ENCODE data around the gene RAB21. TPM values are rescaled to one million over a fixed set of nuclear protein-coding genes. Genes with fewer than 3 reads are reported as not detected.
A peak's percentile ranks its signal among the peaks of the same experiment; 100 is the strongest.

Gene RAB21
- total RNA-seq, 1 experiment from 2014 or later = 27.3 TPM

DNA sequence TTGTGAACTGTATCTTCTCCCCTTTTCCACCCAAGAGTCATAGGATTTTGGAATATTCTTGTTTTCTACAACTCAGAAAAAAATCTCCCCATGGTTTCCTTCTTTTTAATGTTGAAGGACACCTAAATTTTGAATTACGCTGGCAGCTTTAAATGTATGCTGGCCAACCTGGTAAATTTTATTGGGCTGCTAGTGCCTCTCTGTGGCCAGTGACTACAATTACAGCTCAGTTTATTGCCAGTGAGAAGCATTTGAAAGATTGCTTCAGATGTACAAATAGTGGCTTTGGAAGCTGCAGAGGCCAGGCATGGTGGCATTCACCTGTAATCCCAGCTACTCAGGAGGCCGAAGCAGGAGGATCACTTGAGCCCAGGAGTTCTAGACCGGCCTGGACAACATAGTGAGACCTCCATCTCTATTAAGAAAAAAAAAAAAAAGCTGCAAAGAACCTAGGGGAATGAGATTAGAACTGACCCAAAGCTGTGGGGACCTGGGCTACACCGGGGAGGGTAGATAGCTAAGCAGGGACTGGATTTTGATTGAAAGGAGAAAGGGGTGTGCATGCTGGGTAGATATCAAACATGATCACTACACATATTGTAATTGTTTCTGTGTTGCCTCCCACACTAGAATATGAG is 7.6 kb upstream of the RAB21 start:
- TF ChIP-seq, protein P1, sequence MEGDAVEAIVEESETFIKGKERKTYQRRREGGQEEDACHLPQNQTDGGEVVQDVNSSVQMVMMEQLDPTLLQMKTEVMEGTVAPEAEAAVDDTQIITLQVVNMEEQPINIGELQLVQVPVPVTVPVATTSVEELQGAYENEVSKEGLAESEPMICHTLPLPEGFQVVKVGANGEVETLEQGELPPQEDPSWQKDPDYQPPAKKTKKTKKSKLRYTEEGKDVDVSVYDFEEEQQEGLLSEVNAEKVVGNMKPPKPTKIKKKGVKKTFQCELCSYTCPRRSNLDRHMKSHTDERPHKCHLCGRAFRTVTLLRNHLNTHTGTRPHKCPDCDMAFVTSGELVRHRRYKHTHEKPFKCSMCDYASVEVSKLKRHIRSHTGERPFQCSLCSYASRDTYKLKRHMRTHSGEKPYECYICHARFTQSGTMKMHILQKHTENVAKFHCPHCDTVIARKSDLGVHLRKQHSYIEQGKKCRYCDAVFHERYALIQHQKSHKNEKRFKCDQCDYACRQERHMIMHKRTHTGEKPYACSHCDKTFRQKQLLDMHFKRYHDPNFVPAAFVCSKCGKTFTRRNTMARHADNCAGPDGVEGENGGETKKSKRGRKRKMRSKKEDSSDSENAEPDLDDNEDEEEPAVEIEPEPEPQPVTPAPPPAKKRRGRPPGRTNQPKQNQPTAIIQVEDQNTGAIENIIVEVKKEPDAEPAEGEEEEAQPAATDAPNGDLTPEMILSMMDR (conservative IDR thresholded peaks at IDR 0.05; ENCODE audit: low read depth, low read length) = peak; percentile 87
- no peak for TF ChIP-seq EZH2 (IDR thresholded peaks at IDR 0.05; ENCODE audit: low read length, unreplicated experiment)
- Histone ChIP-seq H4K20me1 (ENCODE audit: low read length) (no peaks in the 10 kb centered on the region), H3K27me3 (ENCODE audit: low read length) (0 out of 2 replicates have a peak, but pooled peaks cover 8% of the 10 kb centered on the region), H2AFZ (ENCODE audit: low read length) (peak overlapping the region; percentile 40), H3K4me2 (ENCODE audit: low read length) (0 out of 2 replicates have a peak overlapping the region, but pooled peaks have one; percentile 6), H3K4me1 (ENCODE audit: insufficient read depth, low read length) (no peaks in the 10 kb centered on the region), H3K9me2 (replicated peaks; ENCODE audit: low read length) (no peaks in the 10 kb centered on the region), H3K27ac (ENCODE audit: low read length) (no peak overlapping the region), H3F3A (ENCODE audit: low read length, unreplicated experiment) (no peaks in the 10 kb centered on the region), H3K79me2 (ENCODE audit: low read length) (no peaks in the 10 kb centered on the region), H3K4me3 (ENCODE audit: low read length) (no peak overlapping the region), H3K36me3 (ENCODE audit: low read depth, low read length) (no peaks in the 10 kb centered on the region), H3K9ac (ENCODE audit: low read length) (no peak overlapping the region), H3K9me3 (ENCODE audit: low read length) (no peaks in the 10 kb centered on the region)
- ChIA-PET POLR2A (ENCODE audit: unreplicated experiment) (interaction anchor here (1.5 kb wide), 1 partner anchor 61 kb away, joined by 4 read pairs; the partner anchor contains the start of gene TMEM19), CTCF (interaction anchor here (0.5 to 1.6 kb wide), 12 partner anchors 14 to 330 kb away, joined by 3 to 24 read pairs (median 4); partner anchors contain the start of genes THAP2, TMEM19 and ZFC3H1)
- peak; percentile 77 for DNase-seq
- peak; percentile 88 for ATAC-seq
- no TSS peak for BruUV-seq (replicated peaks)
- intact Hi-C loops (cut with micrococcal nuclease) = loop anchor here (1.0 to 5.0 kb wide), 5 partner anchors 35 to 332 kb away; partner anchors contain the start of genes THAP2 and TMEM19

DNA sequence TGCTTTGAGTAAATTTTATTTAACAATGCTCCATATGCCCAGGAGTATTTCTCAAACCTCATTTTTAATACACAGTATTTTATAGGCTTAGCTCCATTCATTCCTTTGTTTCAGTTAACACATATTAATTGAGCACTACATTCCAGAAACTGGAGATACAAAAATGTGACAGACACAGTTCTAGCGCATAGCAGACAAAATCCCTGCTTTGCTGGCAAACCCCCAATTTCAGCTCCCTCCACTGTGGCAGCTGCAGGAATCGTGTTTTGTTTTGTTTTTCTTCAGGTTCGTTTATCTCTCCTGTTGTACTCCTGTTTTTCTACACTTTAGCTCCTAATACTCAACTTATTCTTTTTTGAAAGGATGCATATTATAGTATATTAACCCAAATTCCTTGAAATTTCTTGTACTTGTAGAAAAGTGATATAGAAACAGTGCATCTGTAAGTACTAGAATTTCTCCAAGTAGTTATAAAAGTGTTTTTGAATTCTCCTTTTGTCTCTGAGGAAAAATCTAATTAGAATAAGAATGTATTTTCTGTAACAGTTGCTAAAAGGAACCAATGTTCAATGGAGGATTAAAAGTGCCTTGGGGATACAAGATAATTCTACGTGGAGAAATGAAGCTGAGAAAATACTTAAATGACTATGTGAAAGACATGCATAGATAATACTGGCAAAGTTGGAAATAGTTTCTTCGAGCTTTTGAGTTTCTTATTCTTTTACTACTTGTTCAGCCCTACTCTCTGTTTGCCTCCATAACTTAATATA is 6.4 kb upstream of the RAB21 start:
- intact Hi-C loops (cut with micrococcal nuclease) = loop anchor here (5.0 kb wide), 1 partner anchor 36 kb away; no protein-coding TSS in a partner anchor
- no peak overlapping the region for H3K4me3 ChIP-seq (ENCODE audit: low read length)
- H3F3A ChIP-seq (ENCODE audit: low read length, unreplicated experiment) = no peaks in the 10 kb centered on the region
- no TSS peak for BruUV-seq (replicated peaks)
- H3K4me2 ChIP-seq (ENCODE audit: low read length) = no peak overlapping the region
- H3K9ac ChIP-seq (ENCODE audit: low read length) = no peak overlapping the region
- 0 out of 2 replicates have a peak, but pooled peaks cover 8% of the 10 kb centered on the region for H3K27me3 ChIP-seq (ENCODE audit: low read length)
- ATAC-seq (no peak), DNase-seq (no peak)
- CTCF ChIA-PET = interaction anchor here (0.6 to 1.6 kb wide), 5 partner anchors 45 to 112 kb away, joined by 3 to 17 read pairs (median 3); no protein-coding TSS in a partner anchor
- H3K79me2 ChIP-seq (ENCODE audit: low read length) = no peaks in the 10 kb centered on the region
- H3K36me3 ChIP-seq (ENCODE audit: low read depth, low read length) = no peaks in the 10 kb centered on the region
- TF ChIP-seq EZH2 (IDR thresholded peaks at IDR 0.05; ENCODE audit: low read length, unreplicated experiment) (no peak), EZH2phosphoT487 (IDR thresholded peaks at IDR 0.05; ENCODE audit: borderline replicate concordance, low read length) (no peak)
- TF ChIP-seq, protein P1 (conservative IDR thresholded peaks at IDR 0.05; ENCODE audit: low read depth, low read length) = no peak
- H2AFZ ChIP-seq (ENCODE audit: low read length) = no peak overlapping the region
- H3K9me3 ChIP-seq (ENCODE audit: low read length) = no peaks in the 10 kb centered on the region
- no peaks in the 10 kb centered on the region for H3K9me2 ChIP-seq (replicated peaks; ENCODE audit: low read length)
- H3K27ac ChIP-seq (ENCODE audit: low read length) = no peak overlapping the region
- POLR2A ChIA-PET (ENCODE audit: unreplicated experiment) = interaction anchor here (1.5 kb wide), 1 partner anchor 62 kb away, joined by 4 read pairs; the partner anchor contains the start of gene TMEM19
- no peaks in the 10 kb centered on the region for H4K20me1 ChIP-seq (ENCODE audit: low read length)
- no peaks in the 10 kb centered on the region for H3K4me1 ChIP-seq (ENCODE audit: insufficient read depth, low read length)

Measured in PC-3 (cell line).